RWPE1 (cell line): Measurements from ENCODE around the gene BAIAP2.
A peak's percentile ranks its signal among the peaks of the same experiment; 100 is the strongest.

Experiments
- CTCF ChIA-PET: fragments of 350-600 bp; sonication (Branson Sonifier 250); formaldehyde crosslinking; extraction: SDS; loops from one replicate; lab custom pipeline; 2021; lab: Yijun Ruan, JAX
- POLR2A ChIA-PET: fragments of 400-600 bp; formaldehyde crosslinking; extraction: SDS; loops from one replicate; lab custom pipeline; 2020; ENCODE audit warnings: antibody characterized with exemption; ENCODE audit not compliant: low non-redundant PET; lab: Yijun Ruan, JAX
- DNase-seq: peaks from one replicate; pipeline ENCODE4 v3.0.0; 2012; ENCODE audit warnings: low spot score
- H3K27ac ChIP-seq: fragments of 450-650 bp; 2 replicates; pipeline ENCODE4 v1.5.1; 2017
- CTCF ChIP-seq: fragments of 450-650 bp; conservative IDR thresholded peaks from 2 replicates; pipeline ENCODE4 v1.5.1; 2017; ENCODE audit warnings: low read depth, mild to moderate bottlenecking

BAIAP2 gene

GRCh38 chr17:81101614-81102306 lies 66.8 kb downstream of the BAIAP2 start:
- ChIA-PET CTCF (interaction anchor here (0.5 to 1.4 kb wide), 17 partner anchors 9 to 445 kb away, joined by 3 to 9 read pairs (median 4); no protein-coding TSS in a partner anchor), POLR2A (no interaction called here)
- peak overlapping the region; percentile 99 for H3K27ac ChIP-seq
- DNase-seq, result peak; percentile 84
- TF ChIP-seq CTCF, result peak; percentile 100

GRCh38 chr17:81102352-81102751 lies 67.4 kb downstream of the BAIAP2 start:
- H3K27ac ChIP-seq, result peak overlapping the region; percentile 99
- POLR2A ChIA-PET, result no interaction called here
- CTCF ChIA-PET, result interaction anchor here (0.6 to 1.4 kb wide), 7 partner anchors 17 to 446 kb away, joined by 3 to 7 read pairs (median 5); no protein-coding TSS in a partner anchor
- no peak for DNase-seq
- no peak for TF ChIP-seq CTCF

- POLR2A ChIA-PET, result no interaction called here
- TF ChIP-seq CTCF, result no peak
- DNase-seq, result no peak
- CTCF ChIA-PET, result interaction anchor here (0.6 kb wide), 1 partner anchor 124 kb away, joined by 4 read pairs; no protein-coding TSS in a partner anchor
- peak overlapping the region; percentile 99 for H3K27ac ChIP-seq
Measured at GRCh38 chr17:81102869-81103268, 67.9 kb downstream of the BAIAP2 start.

GRCh38 chr17:81103379-81103778 lies 68.4 kb downstream of the BAIAP2 start:
- DNase-seq, result no peak
- POLR2A ChIA-PET, result no interaction called here
- no peak for TF ChIP-seq CTCF
- CTCF ChIA-PET, result interaction anchor here (0.6 kb wide), 1 partner anchor 123 kb away, joined by 4 read pairs; no protein-coding TSS in a partner anchor
- peak overlapping the region; percentile 99 for H3K27ac ChIP-seq

- no peak for TF ChIP-seq CTCF
- ChIA-PET CTCF (interaction anchor here (1.4 kb wide), 1 partner anchor 9 kb away, joined by 8 read pairs; no protein-coding TSS in a partner anchor), POLR2A (no interaction called here)
- no peak for DNase-seq
- H3K27ac ChIP-seq, result peak overlapping the region; percentile 51
Measured at GRCh38 chr17:81106716-81107115, 71.8 kb downstream of the BAIAP2 start.

- ChIA-PET CTCF (no interaction called here), POLR2A (no interaction called here)
- H3K27ac ChIP-seq, result peak overlapping the region; percentile 51
- no peak for DNase-seq
- TF ChIP-seq CTCF, result no peak
Measured at GRCh38 chr17:81108220-81108619, 73.3 kb downstream of the BAIAP2 start.
